ENCODE measurements around the gene PRKCG.

DNA sequence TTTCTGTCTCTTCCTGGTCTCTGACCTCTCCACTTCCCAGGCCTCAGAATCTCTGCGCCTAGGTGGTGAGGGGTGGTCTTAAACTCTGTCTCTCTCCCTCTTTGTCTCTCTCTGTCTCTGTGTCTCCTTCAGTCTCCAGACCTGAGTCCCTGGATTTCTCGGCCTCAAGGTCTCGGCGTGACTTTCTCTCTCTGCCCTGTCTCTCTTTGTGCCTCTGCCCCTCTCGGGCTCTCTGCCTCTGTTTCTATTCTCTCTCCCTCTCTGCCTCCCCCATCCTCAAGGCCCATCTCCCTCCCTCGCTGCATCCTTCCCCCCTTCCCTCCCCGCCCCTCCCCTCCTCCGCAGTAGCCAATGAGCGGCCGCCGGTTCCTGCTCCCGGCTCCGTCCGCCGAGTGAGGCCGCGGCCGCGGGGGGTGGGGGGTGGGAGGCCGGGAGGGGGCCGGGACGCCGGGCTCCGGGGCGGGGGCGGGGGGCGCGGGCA lies 27.0 kb downstream of the PRKCG start, which contains the start of gene CACNG7:
- TF ChIP-seq, protein P1, sequence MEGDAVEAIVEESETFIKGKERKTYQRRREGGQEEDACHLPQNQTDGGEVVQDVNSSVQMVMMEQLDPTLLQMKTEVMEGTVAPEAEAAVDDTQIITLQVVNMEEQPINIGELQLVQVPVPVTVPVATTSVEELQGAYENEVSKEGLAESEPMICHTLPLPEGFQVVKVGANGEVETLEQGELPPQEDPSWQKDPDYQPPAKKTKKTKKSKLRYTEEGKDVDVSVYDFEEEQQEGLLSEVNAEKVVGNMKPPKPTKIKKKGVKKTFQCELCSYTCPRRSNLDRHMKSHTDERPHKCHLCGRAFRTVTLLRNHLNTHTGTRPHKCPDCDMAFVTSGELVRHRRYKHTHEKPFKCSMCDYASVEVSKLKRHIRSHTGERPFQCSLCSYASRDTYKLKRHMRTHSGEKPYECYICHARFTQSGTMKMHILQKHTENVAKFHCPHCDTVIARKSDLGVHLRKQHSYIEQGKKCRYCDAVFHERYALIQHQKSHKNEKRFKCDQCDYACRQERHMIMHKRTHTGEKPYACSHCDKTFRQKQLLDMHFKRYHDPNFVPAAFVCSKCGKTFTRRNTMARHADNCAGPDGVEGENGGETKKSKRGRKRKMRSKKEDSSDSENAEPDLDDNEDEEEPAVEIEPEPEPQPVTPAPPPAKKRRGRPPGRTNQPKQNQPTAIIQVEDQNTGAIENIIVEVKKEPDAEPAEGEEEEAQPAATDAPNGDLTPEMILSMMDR (conservative IDR thresholded peaks at IDR 0.05): no peak
- TF ChIP-seq ZFX (IDR thresholded peaks at IDR 0.05): no peak
